Stomach (tissue), 9 donors: Measurements from ENCODE around the gene FRAS1. TPM values are rescaled to one million over a fixed set of nuclear protein-coding genes. Genes with fewer than 3 reads are reported as not detected.

ENCODE experiments used
- DNase-seq, 2 donors: peaks; one replicate each; pipeline versions ENCODE4 v3.0.0 to v3.0.0-alpha.2; 2013 to 2019
- H3K27ac ChIP-seq, 5 donors: fragments of 200-600 bp in 4 of 5; sonication (generic) in 4 of 5; one replicate each; pipeline ENCODE4 v1.5.1; 2013 to 2019; ENCODE audit warnings: mild to moderate bottlenecking in 1 of 5, moderate library complexity in 1 of 5
- H3K27me3 ChIP-seq, 3 donors: fragments of 200-600 bp; sonication (generic); one replicate each; pipeline ENCODE4 v1.5.1; 2017 to 2019; ENCODE audit warnings: mixed run types in 1 of 3
- H3K36me3 ChIP-seq, 4 donors: fragments of 200-600 bp; sonication (generic); 1 replicate in 3 of 4; 2 replicates in 1 of 4; pipeline ENCODE4 v1.5.1; 2016 to 2019
- H3K4me1 ChIP-seq, 4 donors: fragments of 200-600 bp; sonication (generic); one replicate each; pipeline ENCODE4 v1.5.1; 2016 to 2019
- H3K4me3 ChIP-seq, 4 donors: fragments of 200-600 bp; sonication (generic) in 3 of 4; one replicate each; pipeline ENCODE4 v1.5.1; 2016 to 2019; ENCODE audit warnings: mild to moderate bottlenecking in 1 of 4
- H3K9me3 ChIP-seq, 4 donors: fragments of 200-600 bp; sonication (generic); one replicate each; pipeline ENCODE4 v1.5.1; 2016 to 2019
- CTCF ChIP-seq, 7 experiments: fragments of 450-650 bp in 4 of 7; fragments of 200-600 bp in 3 of 7; sonication (generic) in 3 of 7; IDR thresholded peaks; one replicate each; pipeline ENCODE4 v1.5.1; 2016 to 2019; ENCODE audit warnings: antibody characterized with exemption in 7 of 7, control low read depth in 2 of 7, mild to moderate bottlenecking in 1 of 7
- EP300 ChIP-seq: sonication (generic); formaldehyde crosslinking; IDR thresholded peaks from one replicate; pipeline ENCODE4 v1.6.1; 2017; ENCODE audit warnings: antibody characterized with exemption
- POLR2A ChIP-seq, 4 donors: fragments of 450-650 bp; IDR thresholded peaks; one replicate each; pipeline ENCODE4 v1.6.1; 2016; ENCODE audit warnings: antibody characterized with exemption in 4 of 4, control low read depth in 2 of 4, mild to moderate bottlenecking in 1 of 4, moderate library complexity in 1 of 4
- POLR2AphosphoS5 ChIP-seq, 3 donors: sonication (generic); formaldehyde crosslinking; IDR thresholded peaks; one replicate each; pipeline ENCODE4 v1.6.1; 2016; ENCODE audit warnings: antibody characterized with exemption in 3 of 3
- WGBS, 5 donors: extraction: QIAGEN DNeasy Blood & Tissue Kit in 3 of 5; methylation state at CpG; one replicate each; pipeline versions ENCODE4 v1.1.5 to v1.1.7; 2013 to 2018; 5-methylcytosine and 5-hydroxymethylcytosine counted together
- intact Hi-C: fragments of 100-400 bp; cut with DNase I; formaldehyde crosslinking; loops from one replicate; pipeline ENCODE4 v1.15.1; 2023; ENCODE audit warnings: low total_unique reads
- polyA plus RNA-seq, 3 donors: library from polyadenylated mRNA; stranded (reverse); fragments of 200-250 nt; gene quantifications; one replicate each; pipeline ENCODE4 v1.2.3, GENCODE V29; 2013
- total RNA-seq, 5 donors: library from RNA; depleted of rRNA; stranded (reverse); fragments of >200 nt; gene quantifications; one replicate each; pipeline versions ENCODE4 v1.1.0 to v1.2.3, GENCODE V29; 2014 to 2016
- donor health status: healthy with polysubstance abuse.
- donor health status: Bipolar disorder and iron deficiency.
- donor health status: healthy.

The FRAS1 gene
- total and polyA plus RNA-seq, 8 donors = under 0.01 to 12.7 (median 2.0) TPM

- H3K27me3 ChIP-seq = no peaks in the 10 kb centered on the region
- WGBS, 5 donors = 66 to 79% (median 72%) methylated on average over 4 of the region's 4 CpGs
- H3K4me3 ChIP-seq = no peak overlapping the region
- H3K36me3 ChIP-seq = peaks cover 0 to 6% (median 0%) of the 10 kb centered on the region in 4 donors
- TF ChIP-seq POLR2AphosphoS5 (IDR thresholded peaks at IDR 0.05) (no peak), CTCF (IDR thresholded peaks at IDR 0.05) (no peak), POLR2A (IDR thresholded peaks at IDR 0.05) (no peak), EP300 (no peak)
- intact Hi-C loops = no loop called here
- no peak overlapping the region for H3K27ac ChIP-seq
- DNase-seq = no peak
- H3K9me3 ChIP-seq = no peaks in the 10 kb centered on the region
- H3K4me1 ChIP-seq = no peaks in the 10 kb centered on the region
These were observed 263.3 kb downstream of the FRAS1 start for GRCh38 chr4:78320349-78320935.

- Histone ChIP-seq H3K9me3 (no peaks in the 10 kb centered on the region), H3K36me3 (peaks cover 0 to 4% (median 0%) of the 10 kb centered on the region in 4 donors), H3K4me3 (no peak overlapping the region), H3K4me1 (no peaks in the 10 kb centered on the region), H3K27me3 (no peaks in the 10 kb centered on the region), H3K27ac (no peak overlapping the region)
- intact Hi-C loops = no loop called here
- WGBS, 5 donors = 88 to 97% (median 91%) methylated on average over 5 of the region's 5 CpGs
- DNase-seq = no peak
- TF ChIP-seq POLR2A (IDR thresholded peaks at IDR 0.05) = no peak
- no peak for TF ChIP-seq POLR2AphosphoS5 (IDR thresholded peaks at IDR 0.05)
- TF ChIP-seq CTCF (IDR thresholded peaks at IDR 0.05) = no peak
These were observed 264.9 kb downstream of the FRAS1 start for GRCh38 chr4:78322032-78322431.

GRCh38 chr4:78323439-78323838, 266.3 kb downstream of the FRAS1 start:
- H3K9me3 ChIP-seq = no peaks in the 10 kb centered on the region
- no peaks in the 10 kb centered on the region for H3K27me3 ChIP-seq
- DNase-seq = no peak
- H3K36me3 ChIP-seq = no peaks in the 10 kb centered on the region
- H3K4me3 ChIP-seq = no peak overlapping the region
- H3K4me1 ChIP-seq = no peaks in the 10 kb centered on the region
- intact Hi-C loops = no loop called here
- TF ChIP-seq POLR2A (IDR thresholded peaks at IDR 0.05) = no peak
- TF ChIP-seq POLR2AphosphoS5 (IDR thresholded peaks at IDR 0.05) = no peak
- no peak for TF ChIP-seq EP300
- TF ChIP-seq CTCF (IDR thresholded peaks at IDR 0.05) = no peak
- H3K27ac ChIP-seq = no peak overlapping the region
- WGBS, 5 donors = 84 to 89% (median 87%) methylated on average over 3 of the region's 3 CpGs

- no peaks in the 10 kb centered on the region for H3K36me3 ChIP-seq
- no peak for DNase-seq
- no peak overlapping the region for H3K4me3 ChIP-seq
- intact Hi-C loops = no loop called here
- TF ChIP-seq CTCF (IDR thresholded peaks at IDR 0.05) (no peak), EP300 (no peak), POLR2A (IDR thresholded peaks at IDR 0.05) (no peak), POLR2AphosphoS5 (IDR thresholded peaks at IDR 0.05) (no peak)
- no peak overlapping the region for H3K27ac ChIP-seq
- 76 to 100% (median 87%) methylated on average over 1 of the region's 1 CpG for WGBS, 5 donors
- H3K4me1 ChIP-seq = no peaks in the 10 kb centered on the region
- no peaks in the 10 kb centered on the region for H3K27me3 ChIP-seq
- H3K9me3 ChIP-seq = no peaks in the 10 kb centered on the region
These were observed 267.5 kb downstream of the FRAS1 start for GRCh38 chr4:78324625-78325024.
